Kidney epithelial cell (primary cell): ENCODE data around the gene SYNPR. TPM values are rescaled to one million over a fixed set of nuclear protein-coding genes. Genes with fewer than 3 reads are reported as not detected.
A peak's percentile ranks its signal among the peaks of the same experiment; 100 is the strongest.

Experiments
- DNase-seq: peaks from one replicate; pipeline ENCODE4 v3.0.0-alpha.2; 2010; ENCODE audit warnings: low read depth
- H3K27me3 ChIP-seq: 2 replicates; pipeline ENCODE4 v1.6.0; 2011; ENCODE audit warnings: low read length; ENCODE audit not compliant: control insufficient read depth, insufficient read depth
- H3K36me3 ChIP-seq: 2 replicates; pipeline ENCODE4 v1.5.1; 2011; ENCODE audit warnings: low read length; ENCODE audit not compliant: control insufficient read depth, insufficient read depth
- H3K4me3 ChIP-seq: 2 replicates; pipeline ENCODE4 v1.5.1; 2011; ENCODE audit warnings: low read depth, mild to moderate bottlenecking, control low read depth, low read length
- CTCF ChIP-seq: IDR thresholded peaks from 2 replicates; pipeline ENCODE4 v1.5.1; 2011; ENCODE audit warnings: mild to moderate bottlenecking, moderate library complexity, low read length, control low read depth, inconsistent platforms; ENCODE audit not compliant: insufficient read depth, poor library complexity, severe bottlenecking
- total RNA-seq: library from RNA; depleted of rRNA; stranded (reverse); fragments of >200 nt; gene quantifications from 2 replicates; pipeline ENCODE4 v1.2.3, GENCODE V29; 2015

SYNPR gene
- total RNA-seq, 1 donor from 2014 or later = not detected

DNA sequence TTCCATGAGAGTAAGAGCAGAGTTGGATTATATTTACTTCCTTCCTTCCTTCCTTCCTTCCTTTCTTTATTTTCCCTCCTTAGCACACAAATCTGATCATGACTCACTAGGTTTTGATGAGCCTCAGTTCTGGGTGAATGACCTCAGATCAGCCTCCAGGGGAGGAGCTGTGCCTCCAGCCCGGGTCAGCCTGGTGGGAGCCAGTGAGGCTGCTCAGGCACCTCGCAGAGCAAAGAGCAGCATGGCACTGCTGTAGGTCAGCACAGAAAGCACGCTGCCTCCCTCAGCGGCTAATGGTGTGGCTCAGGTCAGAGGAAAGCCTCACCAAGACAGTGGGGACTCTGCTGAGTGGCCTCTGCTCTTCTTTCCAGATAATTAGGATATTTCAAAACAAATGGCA, 108.5 kb downstream of the SYNPR start:
- no peak for TF ChIP-seq CTCF
- no peaks in the 10 kb centered on the region for H3K36me3 ChIP-seq
- no peak overlapping the region for H3K4me3 ChIP-seq
- no peaks in the 10 kb centered on the region for H3K27me3 ChIP-seq
- no peak for DNase-seq

GRCh38 chr3:63387568-63387967, 109.5 kb downstream of the SYNPR start:
- Histone ChIP-seq H3K27me3 (no peaks in the 10 kb centered on the region), H3K4me3 (no peak overlapping the region), H3K36me3 (no peaks in the 10 kb centered on the region)
- no peak for TF ChIP-seq CTCF
- peak; percentile 10 for DNase-seq

- TF ChIP-seq CTCF = no peak
- DNase-seq = no peak
- Histone ChIP-seq H3K27me3 (no peaks in the 10 kb centered on the region), H3K4me3 (no peak overlapping the region), H3K36me3 (no peaks in the 10 kb centered on the region)
Observed at GRCh38 chr3:63390710-63391230, 112.7 kb downstream of the SYNPR start.

GRCh38 chr3:63395960-63396359, 117.9 kb downstream of the SYNPR start:
- no peak for DNase-seq
- Histone ChIP-seq H3K36me3 (no peaks in the 10 kb centered on the region), H3K4me3 (no peak overlapping the region), H3K27me3 (no peaks in the 10 kb centered on the region)
- no peak for TF ChIP-seq CTCF

DNA sequence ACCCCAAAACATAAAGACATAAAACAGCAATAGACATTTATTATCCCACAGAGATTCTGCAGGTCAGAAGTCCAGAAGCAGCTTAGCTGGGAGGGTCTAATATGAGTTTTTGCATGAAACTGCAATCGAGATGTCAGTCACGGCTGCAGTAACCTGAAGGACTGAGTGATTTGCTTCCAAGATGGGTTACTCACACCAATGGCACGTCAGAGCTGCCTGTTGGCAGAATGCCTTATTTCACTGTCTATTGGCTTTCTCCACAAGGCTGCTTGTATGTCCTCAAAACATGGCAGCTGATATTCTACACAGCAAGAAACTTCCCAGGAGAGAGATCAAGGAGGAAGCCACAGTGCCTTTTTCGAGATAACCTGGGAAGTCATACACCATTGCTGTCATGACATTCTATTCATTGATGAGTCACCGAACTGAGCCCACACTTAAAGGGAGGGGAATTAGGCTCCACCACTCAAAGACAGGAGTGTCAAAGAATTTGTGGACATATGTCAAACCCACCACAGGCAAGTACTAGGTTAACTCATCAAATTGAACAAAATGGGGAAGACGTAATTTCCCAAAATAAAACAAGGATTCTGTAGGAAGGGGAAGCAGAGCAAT, 122.2 kb downstream of the SYNPR start:
- TF ChIP-seq CTCF = no peak
- no peaks in the 10 kb centered on the region for H3K27me3 ChIP-seq
- no peak overlapping the region for H3K4me3 ChIP-seq
- H3K36me3 ChIP-seq = no peaks in the 10 kb centered on the region
- no peak for DNase-seq

DNA sequence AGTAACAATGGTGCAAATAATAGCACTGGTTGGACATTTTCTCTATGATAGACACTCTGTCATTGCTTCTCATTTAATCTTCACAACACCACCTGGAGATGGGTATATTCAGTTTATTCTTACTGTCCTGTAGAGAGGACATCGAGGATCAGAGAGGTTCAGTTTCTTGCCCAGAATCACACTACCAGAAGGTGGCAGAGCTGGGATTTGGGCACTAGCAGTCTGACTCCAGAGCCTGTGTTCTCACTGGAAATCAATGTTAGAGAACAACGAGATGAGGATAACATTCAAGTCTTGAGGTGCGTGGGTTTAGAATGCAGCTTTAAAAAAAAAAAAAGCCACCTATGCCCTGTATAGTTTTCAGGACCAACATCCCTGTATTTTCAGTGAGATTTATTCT, 127.8 kb downstream of the SYNPR start:
- H3K27me3 ChIP-seq = no peaks in the 10 kb centered on the region
- TF ChIP-seq CTCF = no peak
- H3K36me3 ChIP-seq = no peaks in the 10 kb centered on the region
- DNase-seq = no peak
- H3K4me3 ChIP-seq = no peak overlapping the region
